HCT116 (cell line): ENCODE results near the gene SLC22A12. TPM values are rescaled to one million over a fixed set of nuclear protein-coding genes. Genes with fewer than 3 reads are reported as not detected.
"Not testable (repeated sequence)": the region's sequence is repeated elsewhere in the genome, so short reads cannot be mapped to it uniquely, and the experiment has no call there.

Experiments used
- ATAC-seq: fragments of 200-7000 bp; cut with Tn5 transposase; 2 replicates; pipeline ENCODE4 v1.9.1; 2020; ENCODE audit warnings: mild to moderate bottlenecking, moderate library complexity
- BruUV-seq: library from RNA; stranded (reverse); fragments of 400-500 nt; replicated peaks from 2 replicates; lab custom pipeline; 2021; lab: Mats Ljungman, UMichigan
- CTCF ChIA-PET: fragments of 300-600 bp; sonication (Branson Sonifier 250); formaldehyde crosslinking; loops from one replicate; lab custom pipeline; 2021; ENCODE audit warnings: antibody characterized with exemption; lab: Charles Lee
- POLR2A ChIA-PET: fragments of 300-600, 350-600 bp; sonication (Branson Sonifier 250); formaldehyde crosslinking; loops from one replicate; lab custom pipeline; 2021; ENCODE audit warnings: antibody characterized with exemption; lab: Charles Lee
- RAD21 ChIA-PET, 2 experiments: fragments of 300-600 bp; sonication (Branson Sonifier 250); formaldehyde crosslinking; loops; one replicate each; lab custom pipeline; 2023; ENCODE audit warnings: low total read pairs in 2 of 2; ENCODE audit not compliant: uncharacterized antibody in 2 of 2, unreplicated experiment in 2 of 2, low non-redundant PET in 1 of 2; lab: Charles Lee
- DNase-seq: peaks from one replicate; pipeline ENCODE4 v3.0.0-alpha.2; 2010; ENCODE audit warnings: low read depth, low spot score
- H2AFZ ChIP-seq: fragments of 200-600 bp; shearing (Covaris generic), sonication (generic); 2 replicates; pipeline ENCODE4 v1.6.1; 2017; ENCODE audit warnings: low read depth, mixed run types, mixed read lengths, antibody characterized with exemption, low read length; ENCODE audit not compliant: poor library complexity, severe bottlenecking
- H3K27ac ChIP-seq: 2 replicates; pipeline ENCODE4 v1.5.1; 2012; ENCODE audit warnings: low read depth, low read length
- H3K27me3 ChIP-seq: fragments of 200-600 bp; sonication (generic); 2 replicates; pipeline ENCODE4 v1.6.1; 2016; ENCODE audit warnings: mixed run types, low read length, mixed read lengths; ENCODE audit not compliant: insufficient read depth
- H3K36me3 ChIP-seq, 2 experiments: fragments of 200-500 bp in 1 of 2; fragments of 200-600 bp in 1 of 2; sonication (Bioruptor generic) in 1 of 2; sonication (generic) in 1 of 2; 2 replicates each; pipeline versions ENCODE4 v1.5.1 to v1.6.1; 2014 to 2016; ENCODE audit warnings: low read length in 2 of 2, inconsistent platforms in 1 of 2, mixed read lengths in 1 of 2, mixed run types in 1 of 2; ENCODE audit not compliant: insufficient read depth in 2 of 2, control insufficient read depth in 1 of 2
- H3K4me1 ChIP-seq, 2 experiments: fragments of 200-600 bp in 1 of 2; sonication (generic) in 1 of 2; 2 replicates each; pipeline versions ENCODE4 v1.5.1 to v1.6.1; 2012 to 2017; ENCODE audit warnings: low read length in 2 of 2, inconsistent platforms in 1 of 2, mild to moderate bottlenecking in 1 of 2, mixed read lengths in 1 of 2, mixed run types in 1 of 2, moderate library complexity in 1 of 2; ENCODE audit not compliant: insufficient read depth in 2 of 2, control insufficient read depth in 1 of 2
- H3K4me2 ChIP-seq: fragments of 200-600 bp; sonication (generic); 2 replicates; pipeline ENCODE4 v1.6.1; 2017; ENCODE audit warnings: mixed run types, low read length, mixed read lengths
- H3K4me3 ChIP-seq, 2 experiments: fragments of 200-600 bp in 1 of 2; sonication (generic) in 1 of 2; replicated peaks in 1 of 2; 2 replicates each; pipeline ENCODE4 v1.5.1; 2011 to 2016; ENCODE audit warnings: low read length in 2 of 2, control low read depth in 1 of 2, low read depth in 1 of 2, mild to moderate bottlenecking in 1 of 2, mixed read lengths in 1 of 2, mixed run types in 1 of 2
- H3K79me2 ChIP-seq: fragments of 200-600 bp; sonication (generic); 2 replicates; pipeline ENCODE4 v1.6.1; 2017; ENCODE audit warnings: mild to moderate bottlenecking, mixed run types, low read length, moderate library complexity, mixed read lengths; ENCODE audit not compliant: insufficient read depth
- H3K9ac ChIP-seq: fragments of 200-600 bp; sonication (generic); 2 replicates; pipeline ENCODE4 v1.6.1; 2016; ENCODE audit warnings: low read length, mixed read lengths
- H3K9me2 ChIP-seq: fragments of 200-600 bp; sonication (generic), shearing (Covaris generic); 2 replicates; pipeline ENCODE4 v1.6.1; 2017; ENCODE audit warnings: mixed run types, mild to moderate bottlenecking, moderate library complexity; ENCODE audit not compliant: insufficient read depth
- H3K9me3 ChIP-seq, 2 experiments: fragments of 200-500 bp in 1 of 2; fragments of 200-600 bp in 1 of 2; sonication (Bioruptor generic) in 1 of 2; sonication (generic) in 1 of 2; 2 replicates each; pipeline ENCODE4 v1.6.1; 2014 to 2017; ENCODE audit warnings: low read length in 2 of 2, mixed read lengths in 2 of 2, inconsistent platforms in 1 of 2, low read depth in 1 of 2, mild to moderate bottlenecking in 1 of 2, mixed run types in 1 of 2, moderate library complexity in 1 of 2; ENCODE audit not compliant: control insufficient read depth in 1 of 2, insufficient read depth in 1 of 2
- H4K20me1 ChIP-seq: fragments of 200-600 bp; sonication (generic), shearing (Covaris generic); 2 replicates; pipeline ENCODE4 v1.6.1; 2017; ENCODE audit warnings: mixed run types, mild to moderate bottlenecking, moderate library complexity; ENCODE audit not compliant: insufficient read depth
- ATF3 ChIP-seq: IDR thresholded peaks from 2 replicates; pipeline ENCODE4 v1.6.1; 2012
- CBX3 ChIP-seq: IDR thresholded peaks from 2 replicates; pipeline ENCODE4 v1.6.1; 2012; ENCODE audit warnings: low read depth
- ELF1 ChIP-seq: IDR thresholded peaks from 2 replicates; pipeline ENCODE4 v1.6.1; 2012; ENCODE audit warnings: low read depth, borderline replicate concordance
- EZH2phosphoT487 ChIP-seq: fragments of 200-600 bp; IDR thresholded peaks from 2 replicates; pipeline ENCODE4 v1.6.1; 2018; ENCODE audit warnings: antibody characterized with exemption, borderline replicate concordance
- JUND ChIP-seq: IDR thresholded peaks from 2 replicates; pipeline ENCODE4 v1.6.1; 2012
- MAX ChIP-seq: IDR thresholded peaks from 2 replicates; pipeline ENCODE4 v1.6.1; 2012
- POLR2A ChIP-seq: IDR thresholded peaks from 2 replicates; pipeline ENCODE4 v1.7.0; 2011; ENCODE audit warnings: borderline replicate concordance; ENCODE audit not compliant: insufficient read depth, insufficient read length; ENCODE audit errors: extremely low read depth
- POLR2AphosphoS5 ChIP-seq: IDR thresholded peaks from 2 replicates; pipeline ENCODE4 v1.6.1; 2011; ENCODE audit warnings: mild to moderate bottlenecking, low read depth, low read length, moderate library complexity
- YY1 ChIP-seq: IDR thresholded peaks from 2 replicates; pipeline ENCODE4 v1.6.1; 2011; ENCODE audit warnings: low read length, low read depth, moderate library complexity, mild to moderate bottlenecking; ENCODE audit not compliant: insufficient replicate concordance; ENCODE audit errors: extremely low read depth
- ZBTB33 ChIP-seq: IDR thresholded peaks from 2 replicates; pipeline ENCODE4 v1.6.1; 2011; ENCODE audit warnings: mild to moderate bottlenecking, low read length, moderate library complexity; ENCODE audit not compliant: insufficient replicate concordance; ENCODE audit errors: extremely low read depth
- ZFX ChIP-seq: fragments of 450-650 bp; IDR thresholded peaks from 2 replicates; pipeline ENCODE4 v1.6.1; 2017
- intact Hi-C: fragments of 100-400 bp; cut with micrococcal nuclease; formaldehyde crosslinking; loops from 2 replicates; pipeline ENCODE4 v1.10.0; 2022
- total RNA-seq: library from RNA; stranded (reverse); gene quantifications from one replicate; pipeline ENCODE4 v1.2.1, GENCODE V29; 2021; ENCODE audit not compliant: unreplicated experiment

Gene SLC22A12
- total RNA-seq, 1 experiment from 2014 or later, result not detected

- H3K9ac ChIP-seq, result no peak overlapping the region
- no peaks in the 10 kb centered on the region for H3K27me3 ChIP-seq
- no peaks in the 10 kb centered on the region for H3K9me2 ChIP-seq
- H2AFZ ChIP-seq, result no peak overlapping the region
- no peaks in the 10 kb centered on the region for H3K9me3 ChIP-seq
- TF ChIP-seq POLR2AphosphoS5 (no peak), ELF1 (no peak), EZH2phosphoT487 (no peak), MAX (no peak), ZBTB33 (no peak), YY1 (no peak), JUND (no peak), ATF3 (no peak), POLR2A (no peak), CBX3 (no peak), ZFX (no peak)
- H3K4me3 ChIP-seq, result no peak overlapping the region
- H3K79me2 ChIP-seq, result no peaks in the 10 kb centered on the region
- no peak overlapping the region for H3K4me2 ChIP-seq
- ChIA-PET POLR2A (no interaction called here), CTCF (no interaction called here), RAD21 (no interaction called here)
- intact Hi-C loops, result no loop called here
- H3K36me3 ChIP-seq, result no peaks in the 10 kb centered on the region
- no peaks in the 10 kb centered on the region for H4K20me1 ChIP-seq
- BruUV-seq, result no TSS peak
- no peaks in the 10 kb centered on the region for H3K4me1 ChIP-seq
- ATAC-seq (no peak), DNase-seq (no peak)
- H3K27ac ChIP-seq, result no peak overlapping the region
Observed at GRCh38 chr11:64594159-64594939, 3.3 kb downstream of the SLC22A12 start.

GRCh38 chr11:64595922-64596321 is 4.9 kb downstream of the SLC22A12 start:
- intact Hi-C loops, POLR2A ChIA-PET, CTCF ChIA-PET: not testable (repeated sequence)

More at GRCh38 chr11:64595922-64596321, 4.9 kb downstream of the SLC22A12 start:
- H3K27ac ChIP-seq, H2AFZ ChIP-seq, ATAC-seq, H3K4me1 ChIP-seq, RAD21 ChIA-PET, H3K9me2 ChIP-seq, H3K79me2 ChIP-seq, H3K36me3 ChIP-seq, H3K4me2 ChIP-seq, H4K20me1 ChIP-seq, H3K9ac ChIP-seq, H3K27me3 ChIP-seq, DNase-seq, H3K9me3 ChIP-seq, BruUV-seq, H3K4me3 ChIP-seq: not testable (repeated sequence)
